ENCODE measurements around the gene PLA2G4E. TPM values are rescaled to one million over a fixed set of nuclear protein-coding genes. Genes with fewer than 3 reads are reported as not detected.

PLA2G4E gene
- total RNA-seq, 1 donor from 2014 or later: 1.0 TPM

DNA sequence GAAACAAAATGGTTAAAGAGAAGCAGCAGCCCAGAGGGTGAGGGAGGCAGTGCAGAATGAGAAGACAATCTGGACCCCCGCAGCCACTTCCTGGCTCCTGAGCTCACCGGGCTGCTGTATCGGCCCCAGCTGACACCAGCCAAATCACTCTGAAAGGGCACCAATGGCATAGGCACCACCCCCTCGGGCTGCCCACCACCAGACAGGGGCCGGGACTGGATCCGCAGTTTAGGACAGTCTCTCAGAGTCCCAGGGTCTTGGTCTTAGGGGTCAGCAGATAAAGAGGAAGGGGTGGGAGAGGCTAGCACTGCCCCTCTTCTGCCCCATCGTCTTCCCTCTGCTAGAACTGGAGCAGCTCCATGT lies 30.6 kb downstream of the PLA2G4E start:
- Mint-ChIP-seq H3K27me3 (ENCODE audit: unreplicated experiment) (peaks cover 4% of the 10 kb centered on the region), H3K27ac (ENCODE audit: unreplicated experiment) (no peak overlapping the region), H3K36me3 (ENCODE audit: unreplicated experiment) (no peaks in the 10 kb centered on the region), H3K4me3 (ENCODE audit: unreplicated experiment) (no peak overlapping the region), H3K9me3 (ENCODE audit: unreplicated experiment) (peaks cover 3% of the 10 kb centered on the region), H3K4me1 (ENCODE audit: low read depth, unreplicated experiment) (no peaks in the 10 kb centered on the region)
- TF ChIP-seq, protein P1, sequence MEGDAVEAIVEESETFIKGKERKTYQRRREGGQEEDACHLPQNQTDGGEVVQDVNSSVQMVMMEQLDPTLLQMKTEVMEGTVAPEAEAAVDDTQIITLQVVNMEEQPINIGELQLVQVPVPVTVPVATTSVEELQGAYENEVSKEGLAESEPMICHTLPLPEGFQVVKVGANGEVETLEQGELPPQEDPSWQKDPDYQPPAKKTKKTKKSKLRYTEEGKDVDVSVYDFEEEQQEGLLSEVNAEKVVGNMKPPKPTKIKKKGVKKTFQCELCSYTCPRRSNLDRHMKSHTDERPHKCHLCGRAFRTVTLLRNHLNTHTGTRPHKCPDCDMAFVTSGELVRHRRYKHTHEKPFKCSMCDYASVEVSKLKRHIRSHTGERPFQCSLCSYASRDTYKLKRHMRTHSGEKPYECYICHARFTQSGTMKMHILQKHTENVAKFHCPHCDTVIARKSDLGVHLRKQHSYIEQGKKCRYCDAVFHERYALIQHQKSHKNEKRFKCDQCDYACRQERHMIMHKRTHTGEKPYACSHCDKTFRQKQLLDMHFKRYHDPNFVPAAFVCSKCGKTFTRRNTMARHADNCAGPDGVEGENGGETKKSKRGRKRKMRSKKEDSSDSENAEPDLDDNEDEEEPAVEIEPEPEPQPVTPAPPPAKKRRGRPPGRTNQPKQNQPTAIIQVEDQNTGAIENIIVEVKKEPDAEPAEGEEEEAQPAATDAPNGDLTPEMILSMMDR (IDR thresholded peaks at IDR 0.05; ENCODE audit: partially characterized antibody, unreplicated experiment): no peak
- peak; percentile 9 for DNase-seq

DNA sequence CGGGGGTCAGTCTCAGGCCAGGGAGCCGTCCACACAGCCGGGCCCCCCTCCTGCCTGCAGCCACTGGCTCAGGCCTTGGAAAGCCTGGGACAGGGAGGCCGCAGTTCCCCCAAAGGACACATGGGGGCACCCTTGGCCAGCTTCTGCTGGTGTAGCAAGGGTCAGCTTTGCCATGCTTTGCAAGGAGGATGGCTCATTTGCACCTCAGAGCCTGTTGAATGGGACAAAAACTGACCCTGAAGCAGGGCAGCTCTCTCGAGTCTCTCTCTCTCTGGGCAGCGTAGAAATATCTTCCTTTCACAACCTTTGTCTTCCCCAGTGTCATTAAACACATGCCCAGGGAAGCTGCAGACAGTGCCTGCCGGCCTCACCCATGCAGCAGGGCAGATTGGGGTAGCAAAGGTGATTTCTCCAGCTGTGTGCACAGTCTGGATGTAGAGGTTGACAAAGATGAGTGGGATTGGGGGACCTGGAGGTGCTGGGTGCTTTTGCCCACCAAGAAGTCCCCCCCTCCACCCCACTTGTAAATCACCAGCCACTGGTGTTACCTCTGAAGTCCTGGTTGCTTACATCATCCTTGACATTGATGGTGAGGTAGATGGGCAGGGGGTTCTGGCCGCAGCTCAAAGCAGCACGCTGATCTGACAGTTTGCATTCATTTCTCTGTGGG lies 31.1 kb downstream of the PLA2G4E start:
- H3K4me3 Mint-ChIP-seq (ENCODE audit: unreplicated experiment): no peak overlapping the region
- DNase-seq: peak; percentile 97
- no peaks in the 10 kb centered on the region for H3K4me1 Mint-ChIP-seq (ENCODE audit: low read depth, unreplicated experiment)
- peaks cover 4% of the 10 kb centered on the region for H3K27me3 Mint-ChIP-seq (ENCODE audit: unreplicated experiment)
- peaks cover 1% of the 10 kb centered on the region for H3K9me3 Mint-ChIP-seq (ENCODE audit: unreplicated experiment)
- H3K27ac Mint-ChIP-seq (ENCODE audit: unreplicated experiment): no peak overlapping the region
- TF ChIP-seq, protein P1 (IDR thresholded peaks at IDR 0.05; ENCODE audit: partially characterized antibody, unreplicated experiment): peak; percentile 91
- H3K36me3 Mint-ChIP-seq (ENCODE audit: unreplicated experiment): no peaks in the 10 kb centered on the region

DNA sequence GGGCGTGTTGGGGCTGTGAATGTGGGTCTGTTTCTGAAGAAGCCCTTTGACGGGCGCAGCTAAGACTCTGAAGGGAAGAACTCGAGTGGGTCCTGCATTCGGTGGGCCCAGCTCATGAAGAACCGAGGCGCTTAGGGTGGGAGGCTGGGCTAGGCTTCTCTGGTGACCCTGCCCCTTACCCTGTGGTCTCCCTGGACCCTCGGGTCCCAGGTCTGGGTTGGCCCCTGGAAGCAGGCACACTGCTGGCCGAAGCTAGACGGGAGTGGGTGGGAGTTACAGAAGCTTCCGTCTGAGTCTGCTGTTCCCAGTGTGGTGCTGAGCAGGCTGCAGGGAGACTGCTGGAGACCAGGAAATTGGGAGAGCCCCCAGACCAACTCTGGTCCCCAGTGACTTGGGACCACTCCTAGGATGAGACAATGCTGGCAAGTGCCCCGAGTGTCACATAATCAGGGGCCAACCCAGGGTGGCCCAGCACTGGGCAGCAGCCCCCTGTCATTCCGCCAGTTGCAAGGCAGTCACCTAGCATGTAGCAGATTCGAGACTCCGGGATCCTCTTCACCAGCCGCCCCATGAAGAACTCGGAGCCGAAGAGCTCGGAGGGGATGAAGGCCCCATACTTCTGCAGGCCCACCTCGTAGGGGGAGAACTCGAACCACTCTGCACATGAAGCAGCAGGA lies 31.8 kb downstream of the PLA2G4E start:
- Mint-ChIP-seq H3K4me3 (ENCODE audit: unreplicated experiment) (no peak overlapping the region), H3K9me3 (ENCODE audit: unreplicated experiment) (peaks cover 2% of the 10 kb centered on the region), H3K27me3 (ENCODE audit: unreplicated experiment) (peaks cover 5% of the 10 kb centered on the region), H3K4me1 (ENCODE audit: low read depth, unreplicated experiment) (no peaks in the 10 kb centered on the region), H3K36me3 (ENCODE audit: unreplicated experiment) (no peaks in the 10 kb centered on the region), H3K27ac (ENCODE audit: unreplicated experiment) (no peak overlapping the region)
- TF ChIP-seq, protein P1 (IDR thresholded peaks at IDR 0.05; ENCODE audit: partially characterized antibody, unreplicated experiment): no peak
- DNase-seq: no peak

DNA sequence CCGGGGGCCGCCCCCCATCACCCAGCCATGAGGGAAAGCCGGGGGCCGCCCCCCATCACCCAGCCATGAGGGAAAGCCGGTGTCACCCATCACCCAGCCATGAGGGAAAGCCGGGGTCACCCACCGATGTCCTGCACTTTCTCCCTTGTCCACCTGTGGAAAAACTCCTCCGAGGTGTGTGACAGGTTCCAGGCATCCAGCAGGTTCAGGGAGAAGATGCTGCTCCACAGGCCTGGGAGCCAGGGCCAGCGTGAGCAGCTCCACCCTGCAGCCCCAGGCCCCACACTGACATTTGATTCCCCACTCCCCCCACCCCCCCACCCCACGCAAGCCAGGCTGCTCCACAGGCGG lies 32.9 kb downstream of the PLA2G4E start:
- TF ChIP-seq, protein P1 (IDR thresholded peaks at IDR 0.05; ENCODE audit: partially characterized antibody, unreplicated experiment): no peak
- Mint-ChIP-seq H3K4me3 (ENCODE audit: unreplicated experiment) (no peak overlapping the region), H3K9me3 (ENCODE audit: unreplicated experiment) (peaks cover 2% of the 10 kb centered on the region), H3K4me1 (ENCODE audit: low read depth, unreplicated experiment) (no peaks in the 10 kb centered on the region), H3K36me3 (ENCODE audit: unreplicated experiment) (no peaks in the 10 kb centered on the region), H3K27ac (ENCODE audit: unreplicated experiment) (no peak overlapping the region), H3K27me3 (ENCODE audit: unreplicated experiment) (peaks cover 5% of the 10 kb centered on the region)
- peak; percentile 9 for DNase-seq

DNA sequence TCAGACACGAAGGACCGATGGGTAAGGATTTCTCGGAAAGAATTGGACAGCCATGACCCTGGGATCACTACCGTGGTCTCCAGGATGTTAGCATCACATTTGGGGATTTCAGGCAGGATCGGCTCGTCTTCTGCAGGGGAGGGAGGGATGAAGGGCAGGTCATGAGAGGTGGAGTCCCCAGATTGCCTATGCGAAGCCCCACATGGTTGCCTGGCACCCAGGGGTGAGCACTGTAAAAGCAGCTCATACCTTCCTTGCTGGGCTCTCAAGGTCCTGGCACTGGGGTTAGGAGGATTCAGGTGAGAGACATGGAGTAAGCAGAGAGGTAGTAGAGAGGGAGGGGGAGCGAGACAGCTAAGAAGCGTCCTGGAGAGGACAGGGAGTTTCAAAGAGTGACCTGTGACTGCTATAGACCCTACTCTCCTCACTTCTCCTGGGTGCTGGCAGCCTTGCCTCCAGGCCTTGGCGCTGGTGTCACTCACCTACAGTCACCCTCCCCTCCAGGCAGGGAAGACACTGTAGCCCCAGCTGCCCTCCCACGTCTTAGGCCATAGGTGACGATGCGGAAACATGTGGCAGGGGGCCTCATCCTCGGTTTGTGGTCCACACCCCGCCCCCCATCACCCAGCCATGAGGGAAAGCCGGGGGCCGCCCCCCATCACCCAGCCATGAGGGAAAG lies 33.5 kb downstream of the PLA2G4E start:
- Mint-ChIP-seq H3K36me3 (ENCODE audit: unreplicated experiment) (no peaks in the 10 kb centered on the region), H3K27me3 (ENCODE audit: unreplicated experiment) (peaks cover 5% of the 10 kb centered on the region), H3K4me1 (ENCODE audit: low read depth, unreplicated experiment) (no peaks in the 10 kb centered on the region), H3K4me3 (ENCODE audit: unreplicated experiment) (no peak overlapping the region), H3K9me3 (ENCODE audit: unreplicated experiment) (peaks cover 2% of the 10 kb centered on the region), H3K27ac (ENCODE audit: unreplicated experiment) (no peak overlapping the region)
- DNase-seq: no peak
- TF ChIP-seq, protein P1 (IDR thresholded peaks at IDR 0.05; ENCODE audit: partially characterized antibody, unreplicated experiment): no peak

Measured in glutamatergic neuron (in vitro differentiated cells).